AG04450 (cell line): ENCODE data around the gene INSC. TPM values are rescaled to one million over a fixed set of nuclear protein-coding genes. Genes with fewer than 3 reads are reported as not detected.

ENCODE experiments used
- CTCF ChIA-PET: fragments of 300-600, 350-600 bp; formaldehyde crosslinking; extraction: SDS; loops from one replicate; lab custom pipeline; 2022; ENCODE audit warnings: antibody characterized with exemption, inconsistent platforms; lab: Charles Lee
- POLR2A ChIA-PET: fragments of 350-600 bp; formaldehyde crosslinking; extraction: SDS; loops from one replicate; lab custom pipeline; 2021; ENCODE audit warnings: antibody characterized with exemption, inconsistent platforms; lab: Yijun Ruan, JAX
- DNase-seq: peaks from one replicate; pipeline ENCODE4 v3.0.0-alpha.2; 2011; ENCODE audit warnings: low read depth, low spot score
- H3K27ac ChIP-seq: one replicate; pipeline ENCODE4 v1.5.1; 2012; ENCODE audit warnings: low read depth, low read length, control low read depth
- H3K27me3 ChIP-seq: one replicate; pipeline ENCODE4 v1.6.0; 2012; ENCODE audit warnings: low read length; ENCODE audit not compliant: control insufficient read depth, insufficient read depth
- H3K4me3 ChIP-seq: 2 replicates; pipeline ENCODE4 v1.5.1; 2011; ENCODE audit warnings: mild to moderate bottlenecking, low read depth, low read length, control low read depth
- H3K9me3 ChIP-seq: 2 replicates; pipeline ENCODE4 v1.5.1; 2012; ENCODE audit warnings: low read length; ENCODE audit not compliant: control insufficient read depth, insufficient read depth
- CTCF ChIP-seq: IDR thresholded peaks from 2 replicates; pipeline ENCODE4 v1.5.1; 2011; ENCODE audit warnings: low read depth, low read length, control low read depth, inconsistent platforms
- polyA plus RNA-seq: library from polyadenylated mRNA; depleted of rRNA; stranded (reverse); fragments of >200 nt; gene quantifications from 2 replicates; pipeline ENCODE4 v1.2.3, GENCODE V29; 2011

Gene INSC
- polyA plus RNA-seq, 1 experiment = 0.53 TPM

- Histone ChIP-seq H3K9me3 (no peaks in the 10 kb centered on the region; the same call in 1 of the 2 replicates), H3K27ac (no peak overlapping the region), H3K4me3 (no peak overlapping the region), H3K27me3 (peaks cover 3% of the 10 kb centered on the region)
- TF ChIP-seq CTCF = no peak
- CTCF ChIA-PET = no interaction called here
- DNase-seq = no peak
- POLR2A ChIA-PET = no interaction called here
These were observed 70.3 kb downstream of the INSC start for GRCh38 chr11:15185021-15185420.

- ChIA-PET POLR2A (no interaction called here), CTCF (interaction anchor here (1.1 kb wide), 1 partner anchor 28 kb away, joined by 4 read pairs; no protein-coding TSS in a partner anchor)
- H3K4me3 ChIP-seq = no peak overlapping the region
- no peak for DNase-seq
- no peaks in the 10 kb centered on the region; the same call in 1 of the 2 replicates for H3K9me3 ChIP-seq
- TF ChIP-seq CTCF = no peak
- peaks cover 3% of the 10 kb centered on the region for H3K27me3 ChIP-seq
- H3K27ac ChIP-seq = no peak overlapping the region
These were observed 71.4 kb downstream of the INSC start for GRCh38 chr11:15186146-15186545.

- no peak for TF ChIP-seq CTCF
- DNase-seq = no peak
- Histone ChIP-seq H3K9me3 (no peaks in the 10 kb centered on the region; the same call in 1 of the 2 replicates), H3K4me3 (no peak overlapping the region), H3K27ac (no peak overlapping the region), H3K27me3 (peaks cover 3% of the 10 kb centered on the region)
- CTCF ChIA-PET = interaction anchor here (0.8 to 1.0 kb wide), 2 partner anchors 83 to 89 kb away, joined by 3 read pairs; no protein-coding TSS in a partner anchor
- POLR2A ChIA-PET = no interaction called here
These were observed 74.5 kb downstream of the INSC start for GRCh38 chr11:15189189-15189588.

GRCh38 chr11:15189641-15190365 is 75.1 kb downstream of the INSC start:
- no peak for TF ChIP-seq CTCF
- no peak for DNase-seq
- ChIA-PET CTCF (interaction anchor here (0.5 to 1.3 kb wide), 5 partner anchors 38 to 90 kb away, joined by 3 to 5 read pairs (median 3); no protein-coding TSS in a partner anchor), POLR2A (no interaction called here)
- H3K27me3 ChIP-seq = peaks cover 3% of the 10 kb centered on the region
- no peaks in the 10 kb centered on the region; the same call in 1 of the 2 replicates for H3K9me3 ChIP-seq
- H3K27ac ChIP-seq = no peak overlapping the region
- H3K4me3 ChIP-seq = no peak overlapping the region

GRCh38 chr11:15190611-15191010 is 75.9 kb downstream of the INSC start:
- Histone ChIP-seq H3K4me3 (no peak overlapping the region), H3K27ac (no peak overlapping the region), H3K9me3 (no peaks in the 10 kb centered on the region; the same call in 1 of the 2 replicates), H3K27me3 (peaks cover 3% of the 10 kb centered on the region)
- CTCF ChIA-PET = interaction anchor here (0.7 to 1.3 kb wide), 3 partner anchors 86 to 91 kb away, joined by 3 to 5 read pairs (median 3); no protein-coding TSS in a partner anchor
- no peak for DNase-seq
- POLR2A ChIA-PET = no interaction called here
- no peak for TF ChIP-seq CTCF
